Lower leg skin (tissue), 4 donors: ENCODE data around the gene HINFP. TPM values are rescaled to one million over a fixed set of nuclear protein-coding genes. Genes with fewer than 3 reads are reported as not detected.
A peak's percentile ranks its signal among the peaks of the same experiment; 100 is the strongest.

Experiments
- DNase-seq, 2 donors: peaks; one replicate each; pipeline ENCODE4 v3.0.0-alpha.2; 2019; ENCODE audit warnings: low spot score in 2 of 2
- H3K4me3 ChIP-seq: fragments of 200-600 bp; sonication (generic); 2 replicates; pipeline ENCODE4 v1.5.1; 2017; ENCODE audit warnings: mild to moderate bottlenecking, low read depth; ENCODE audit not compliant: poor library complexity, severe bottlenecking
- CTCF ChIP-seq, 3 donors: fragments of 450-650 bp; IDR thresholded peaks; one replicate each; pipeline ENCODE4 v1.5.1; 2016; ENCODE audit warnings: antibody characterized with exemption in 3 of 3, mild to moderate bottlenecking in 3 of 3, moderate library complexity in 2 of 3
- POLR2A ChIP-seq, 2 donors: fragments of 450-650 bp; IDR thresholded peaks; one replicate each; pipeline ENCODE4 v1.6.1; 2016 to 2017; ENCODE audit warnings: antibody characterized with exemption in 2 of 2, mild to moderate bottlenecking in 1 of 2, moderate library complexity in 1 of 2
- WGBS, 2 donors: methylation state at CpG; one replicate each; pipeline ENCODE4 v1.1.5; 2018; 5-methylcytosine and 5-hydroxymethylcytosine counted together
- intact Hi-C: fragments of 100-400 bp; cut with DNase I; formaldehyde crosslinking; loops from one replicate; pipeline ENCODE4 v1.15.0; 2023; ENCODE audit warnings: low total_unique reads
- total RNA-seq, 4 donors: library from RNA; depleted of rRNA; stranded (reverse); fragments of >200 nt; gene quantifications; one replicate each; pipeline ENCODE4 v1.1.0, GENCODE V29; 2016

HINFP gene
- total RNA-seq, 4 donors from 2014 or later: 15.0 to 39.6 (median 31.2) TPM

- intact Hi-C loops: no loop called here
- TF ChIP-seq POLR2A (IDR thresholded peaks at IDR 0.05): no peak
- TF ChIP-seq CTCF (IDR thresholded peaks at IDR 0.05): peak in 1 of 3 donors; percentile 73
- DNase-seq: peak; percentile 79 to 96
- H3K4me3 ChIP-seq: peak within 1 kb of the TSS; percentile 74
- 3 to 6% methylated on average over 30 to 63 of the region's 63 CpGs for WGBS, 2 donors
Measured at GRCh38 chr11:119168471-119169281, 47.3 kb downstream of the HINFP start, which contains the start of gene NLRX1. Gene NLRX1 (plus strand): TSS chr11:119168725. CDS start chr11:119171404, 2,679 bp downstream.

- intact Hi-C loops: no loop called here
- WGBS, 2 donors: 5 to 8% methylated on average over 15 of the region's 15 CpGs
- TF ChIP-seq CTCF (IDR thresholded peaks at IDR 0.05): no peak
- peak overlapping the region; percentile 74 for H3K4me3 ChIP-seq
- no peak for DNase-seq
Measured at GRCh38 chr11:119169282-119169719, 47.9 kb downstream of the HINFP start.

GRCh38 chr11:119172513-119172912, 51.1 kb downstream of the HINFP start:
- TF ChIP-seq POLR2A (IDR thresholded peaks at IDR 0.05): no peak
- no peak for TF ChIP-seq CTCF (IDR thresholded peaks at IDR 0.05)
- H3K4me3 ChIP-seq: no peak overlapping the region
- DNase-seq: no peak
- intact Hi-C loops: no loop called here
- 66 to 80% methylated on average over 2 of the region's 2 CpGs for WGBS, 2 donors

GRCh38 chr11:119173453-119173852, 52.1 kb downstream of the HINFP start:
- 84 to 87% methylated on average over 20 to 21 of the region's 21 CpGs for WGBS, 2 donors
- DNase-seq: no peak
- H3K4me3 ChIP-seq: no peak overlapping the region
- intact Hi-C loops: no loop called here
- TF ChIP-seq POLR2A (IDR thresholded peaks at IDR 0.05) (no peak), CTCF (IDR thresholded peaks at IDR 0.05) (no peak)

GRCh38 chr11:119175493-119176077, 54.2 kb downstream of the HINFP start:
- intact Hi-C loops: no loop called here

More at GRCh38 chr11:119175493-119176077, 54.2 kb downstream of the HINFP start:
- TF ChIP-seq POLR2A (IDR thresholded peaks at IDR 0.05): no peak
- TF ChIP-seq CTCF (IDR thresholded peaks at IDR 0.05): no peak
- no peak for DNase-seq
- WGBS, 2 donors: 68 to 70% methylated on average over 6 of the region's 6 CpGs
- H3K4me3 ChIP-seq: no peak overlapping the region
